OCI-LY3 (cell line): Measurements from ENCODE around the gene SLAMF7.
"Not testable (repeated sequence)": the region's sequence is repeated elsewhere in the genome, so short reads cannot be mapped to it uniquely, and the experiment has no call there.

Source experiments
- CTCF ChIP-seq: fragments of 200-600, 300-600 bp; sonication (generic); IDR thresholded peaks from 2 replicates; pipeline ENCODE4 v1.5.1; 2014; ENCODE audit warnings: antibody characterized with exemption, low read length, low read depth
- EZH2phosphoT487 ChIP-seq: fragments of 200-600 bp; shearing (Covaris generic); IDR thresholded peaks from 2 replicates; pipeline ENCODE4 v1.6.1; 2018; ENCODE audit warnings: antibody characterized with exemption, mixed run types, low read depth

- TF ChIP-seq CTCF, EZH2phosphoT487: not testable (repeated sequence)
These were observed 24.9 kb upstream of the SLAMF7 start for GRCh38 chr1:160714034-160714648.
